ENCODE data around the gene PGAM2.

Gene PGAM2

GRCh38 chr7:44103566-44103922, 38.2 kb upstream of the PGAM2 start:
- no peak for DNase-seq (ENCODE audit: low read depth)

DNA sequence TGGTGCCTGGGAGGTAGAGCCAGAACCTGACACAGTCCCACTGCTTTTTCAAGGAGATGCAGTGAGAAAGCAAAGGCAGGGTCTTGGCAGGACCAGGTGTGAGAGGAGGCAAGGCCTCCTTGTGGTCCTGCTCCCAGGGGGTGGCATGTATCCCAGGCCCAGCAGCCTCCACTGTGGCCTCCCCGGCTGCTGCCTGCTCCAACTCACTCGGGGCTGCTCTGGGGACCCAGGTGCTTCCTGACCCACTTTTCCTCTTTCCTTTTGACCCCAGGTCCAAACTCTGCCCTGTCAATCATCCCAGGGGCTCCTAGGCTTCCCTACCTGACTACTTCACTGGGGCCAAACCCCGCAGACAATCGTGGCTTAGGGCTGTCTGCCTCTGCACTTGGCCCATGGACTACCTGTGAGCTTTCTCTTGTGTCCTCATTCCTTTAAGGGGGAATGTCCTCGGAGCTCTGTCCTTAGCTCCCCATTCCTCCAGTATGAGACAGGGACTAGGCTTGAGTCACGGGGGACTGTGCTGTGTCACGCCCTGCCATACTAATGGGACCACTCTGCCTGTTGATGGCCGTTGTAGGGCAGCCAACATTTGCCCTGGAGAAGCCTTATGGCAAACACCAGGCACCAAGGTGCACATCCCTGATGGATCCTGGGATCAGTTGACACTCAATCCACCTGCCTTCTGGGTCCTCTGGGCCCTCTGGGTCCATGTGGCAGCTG, 37.6 kb upstream of the PGAM2 start:
- no peak for DNase-seq (ENCODE audit: low read depth)

DNA sequence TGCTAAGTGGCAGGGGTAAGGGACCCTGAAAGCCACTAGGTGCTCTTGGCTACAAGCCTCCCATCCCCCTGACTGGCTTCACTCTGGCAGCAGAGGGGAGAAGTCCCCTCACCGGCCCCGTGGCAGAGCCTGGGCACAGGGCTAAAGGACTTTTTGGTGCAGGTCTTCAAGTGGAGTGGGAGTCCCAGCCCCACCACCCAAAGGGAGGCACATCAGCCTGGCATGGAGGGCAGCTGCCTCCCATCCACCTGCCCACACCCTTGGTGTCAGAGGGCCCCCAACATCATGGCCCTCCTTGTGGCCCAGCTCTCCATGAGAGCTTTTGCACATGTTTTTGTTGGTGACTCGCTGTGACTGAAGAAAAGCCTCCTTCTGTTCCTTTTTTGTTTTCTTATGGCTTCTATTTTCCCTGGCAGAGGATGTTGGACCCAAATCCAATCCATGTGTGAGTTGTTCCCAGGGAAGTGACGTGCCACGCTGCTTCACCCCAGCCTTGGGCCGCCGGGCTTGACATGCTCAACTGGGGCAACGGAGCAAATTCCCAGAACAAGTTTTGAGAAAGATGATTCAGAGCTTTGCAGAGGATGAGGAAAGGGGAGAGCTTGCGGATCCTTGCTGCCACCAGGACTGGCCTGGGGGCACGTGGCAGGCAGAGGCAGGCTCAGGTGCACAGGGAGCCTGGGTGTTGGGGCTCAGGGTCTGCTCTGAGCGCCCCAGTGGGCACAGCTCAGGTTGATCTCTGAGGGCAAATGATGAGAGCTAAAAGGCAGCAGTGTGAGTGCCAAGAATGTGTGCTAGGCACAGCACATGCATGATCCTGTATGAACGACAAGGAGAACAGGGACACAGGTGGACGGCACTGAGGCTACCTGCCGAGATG, 36.8 kb upstream of the PGAM2 start:
- no peak for DNase-seq (ENCODE audit: low read depth)

- DNase-seq (ENCODE audit: low read depth) = no peak
Observed at GRCh38 chr7:44101303-44101965, 36.1 kb upstream of the PGAM2 start.

GRCh38 chr7:44100458-44101302, 35.3 kb upstream of the PGAM2 start:
- no peak for DNase-seq (ENCODE audit: low read depth)

- DNase-seq (ENCODE audit: low read depth) = no peak
Observed at GRCh38 chr7:44099669-44100068, 34.3 kb upstream of the PGAM2 start.

- DNase-seq (ENCODE audit: low read depth) = no peak
Observed at GRCh38 chr7:44098092-44099068, 33.0 kb upstream of the PGAM2 start.

DNA sequence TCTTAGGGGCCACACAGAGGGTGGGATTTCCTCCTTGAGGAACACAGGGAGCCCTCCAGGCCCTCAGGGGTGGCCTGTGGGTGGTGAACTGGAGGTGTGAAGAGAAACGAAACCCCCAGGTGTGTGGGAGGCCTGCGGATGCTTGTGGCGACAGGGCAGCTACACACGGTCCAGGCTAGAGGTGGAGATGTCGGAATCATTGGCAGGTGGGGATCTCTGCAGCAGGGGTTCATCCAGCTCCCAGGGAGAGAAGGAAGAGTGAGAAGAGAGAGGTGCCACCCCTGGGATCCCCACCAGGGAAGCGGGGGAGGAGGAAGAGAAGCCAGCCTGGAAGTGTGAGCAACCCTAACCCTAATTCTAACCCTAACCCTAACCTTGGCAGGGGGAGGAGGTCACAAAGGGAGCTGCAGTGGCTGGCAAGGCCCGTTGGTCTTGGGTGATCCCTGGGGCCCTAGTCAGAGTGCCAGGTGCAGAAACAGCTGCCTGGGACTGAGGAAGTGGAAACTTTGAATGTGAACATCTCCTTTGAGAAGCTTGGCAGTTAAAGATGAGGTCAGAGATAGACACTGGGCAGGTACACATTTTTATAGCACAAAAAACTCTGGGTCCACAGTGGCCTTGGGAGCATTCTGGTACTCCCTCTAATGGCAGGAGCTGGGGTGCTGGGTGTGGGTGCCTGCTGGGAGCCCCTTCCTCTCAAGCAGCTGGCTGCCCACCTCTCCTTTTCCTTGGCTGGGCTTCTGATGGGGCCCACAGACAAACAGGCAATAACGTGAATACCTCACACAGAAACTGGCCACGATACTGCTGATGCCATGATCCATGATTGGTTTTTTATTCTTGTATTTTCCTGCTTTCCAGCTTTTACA, 31.9 kb upstream of the PGAM2 start:
- no peak for DNase-seq (ENCODE audit: low read depth)

- DNase-seq (ENCODE audit: low read depth) = no peak
Observed at GRCh38 chr7:44096326-44096881, 31.0 kb upstream of the PGAM2 start.

- no peak for DNase-seq (ENCODE audit: low read depth)
Observed at GRCh38 chr7:44095781-44096180, 30.4 kb upstream of the PGAM2 start.

- DNase-seq (ENCODE audit: low read depth) = no peak
Observed at GRCh38 chr7:44094883-44095592, 29.7 kb upstream of the PGAM2 start.

DNA sequence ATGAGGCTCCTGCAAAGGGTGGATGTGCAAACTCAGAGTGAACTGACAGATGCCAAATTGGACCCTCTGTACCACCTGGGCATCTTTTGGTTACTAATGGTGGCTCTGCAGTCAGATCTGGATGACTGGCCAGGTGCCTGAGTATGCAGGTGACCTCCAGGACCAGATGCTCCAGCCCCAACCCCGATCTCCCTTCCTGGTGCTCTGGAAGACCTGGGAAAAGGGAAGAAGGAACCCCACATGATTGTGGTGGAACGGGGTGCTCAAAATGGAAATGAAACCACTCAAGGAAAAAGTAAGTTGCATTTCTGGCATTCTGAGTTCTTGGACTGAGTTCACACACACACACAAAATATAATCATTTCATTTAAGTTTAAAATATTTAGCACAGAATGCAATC, 29.0 kb upstream of the PGAM2 start:
- no peak for DNase-seq (ENCODE audit: low read depth)

- DNase-seq (ENCODE audit: low read depth) = no peak
Observed at GRCh38 chr7:44093102-44093641, 27.8 kb upstream of the PGAM2 start.

DNA sequence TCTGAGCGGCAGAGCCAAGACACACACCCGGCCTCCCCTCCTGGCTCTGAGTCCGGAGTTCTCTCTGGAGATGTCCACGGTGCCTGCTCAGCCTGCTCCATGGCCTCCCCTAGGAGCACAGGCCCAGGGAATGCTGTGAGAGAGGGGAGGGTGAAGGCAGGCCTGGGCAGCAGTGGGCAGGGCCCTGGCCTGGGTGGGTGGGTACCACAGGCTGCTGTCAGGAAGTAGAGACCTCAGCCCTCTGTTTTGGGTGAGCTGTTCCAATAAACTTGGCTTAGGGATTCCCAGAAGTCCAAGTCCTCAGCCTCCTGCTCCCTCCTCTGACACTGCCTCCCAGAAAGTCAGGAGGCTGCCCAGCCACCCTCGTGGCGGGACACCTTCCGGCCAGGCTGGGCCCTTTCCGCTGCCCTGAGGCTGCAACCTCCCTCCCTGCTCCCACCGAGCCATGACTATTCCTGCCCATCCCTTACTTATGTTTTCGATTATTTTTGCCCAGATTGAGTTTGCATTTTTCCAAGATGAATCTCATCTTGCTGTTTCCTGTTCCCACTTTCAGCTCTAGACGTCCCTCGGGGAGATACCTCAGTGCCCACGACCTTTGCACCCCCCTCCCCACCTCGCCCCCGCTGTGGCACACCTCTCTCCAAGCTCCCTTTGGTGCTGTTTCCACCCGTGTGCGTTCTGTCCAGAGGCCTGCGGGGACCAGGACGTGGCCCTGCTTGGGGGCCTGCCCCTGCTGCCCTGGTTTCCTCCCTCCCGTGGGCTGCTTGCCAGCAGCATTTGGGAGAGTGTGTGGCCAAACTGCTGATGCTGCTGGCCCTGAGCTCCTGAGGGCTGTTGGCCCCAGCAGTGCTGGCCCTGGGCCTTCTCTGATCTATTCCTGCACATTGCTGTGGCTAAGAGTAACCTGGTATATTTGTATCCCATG, 22.8 kb upstream of the PGAM2 start:
- no peak for DNase-seq (ENCODE audit: low read depth)

DNA sequence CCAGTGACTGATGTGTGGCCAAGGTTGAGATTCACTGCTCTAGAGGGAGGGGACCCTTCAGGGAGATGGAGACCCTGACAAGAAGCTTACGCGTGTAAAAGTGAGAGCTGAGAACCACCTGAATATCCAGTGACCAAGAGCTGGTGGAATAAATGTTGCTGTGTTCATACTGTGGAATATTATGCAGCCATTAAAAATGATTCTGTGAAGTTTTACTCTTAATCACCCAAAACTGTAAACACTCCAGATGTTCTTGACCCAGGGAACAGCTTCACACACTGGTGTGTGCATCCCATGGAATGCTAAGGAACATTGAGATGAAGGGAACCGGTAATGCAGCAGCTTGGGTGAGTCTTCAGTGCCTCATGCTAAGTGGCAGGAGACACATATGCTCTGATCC, 21.3 kb upstream of the PGAM2 start:
- DNase-seq (ENCODE audit: low read depth) = no peak

DNA sequence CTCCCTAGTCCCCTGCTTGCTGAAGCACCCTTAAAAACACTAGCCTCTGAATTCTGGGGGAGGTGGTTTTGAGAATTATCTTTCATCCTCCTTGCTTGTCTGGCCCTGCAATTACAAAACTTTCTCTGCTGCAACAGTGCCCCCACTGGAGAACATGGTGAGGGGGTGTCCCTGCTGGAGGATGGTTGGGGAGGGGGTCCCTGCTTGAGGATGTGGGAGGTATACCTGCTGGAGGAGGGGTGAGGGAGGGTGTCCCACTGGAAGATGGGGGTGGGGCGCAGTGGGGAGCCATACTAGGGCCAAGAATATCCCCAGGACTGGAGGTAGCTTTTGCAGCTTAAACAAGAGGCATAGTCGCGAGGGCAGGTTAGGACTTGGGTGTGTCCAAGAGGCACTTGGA, 20.2 kb upstream of the PGAM2 start:
- no peak for DNase-seq (ENCODE audit: low read depth)

- no peak for DNase-seq (ENCODE audit: low read depth)
Observed at GRCh38 chr7:44084701-44085100, 19.3 kb upstream of the PGAM2 start.

Data from non-pigmented ciliary epithelial cell (primary cell).